Gastrocnemius medialis (tissue), 4 donors: Measurements from ENCODE around the gene THPO. TPM values are rescaled to one million over a fixed set of nuclear protein-coding genes. Genes with fewer than 3 reads are reported as not detected.

Experiments used
- ATAC-seq, 2 donors: fragments of 150-250 bp; one replicate each; pipeline ENCODE4 v1.9.1; 2016
- DNase-seq, 2 donors: peaks; one replicate each; pipeline ENCODE4 v3.0.0-alpha.2; 2019
- H3K27ac ChIP-seq, 4 donors: fragments of 200-600 bp; sonication (generic); 1 replicate in 1 of 4; 2 replicates in 3 of 4; pipeline ENCODE4 v1.5.1; 2016 to 2018; ENCODE audit warnings: mild to moderate bottlenecking in 2 of 4, moderate library complexity in 1 of 4
- H3K27me3 ChIP-seq, 3 donors: fragments of 200-600 bp; sonication (generic) in 2 of 3; 1 replicate in 1 of 3; 2 replicates in 2 of 3; pipeline versions ENCODE4 v1.5.1 to v1.6.0; 2016 to 2019; ENCODE audit warnings: mild to moderate bottlenecking in 1 of 3, moderate library complexity in 1 of 3
- H3K36me3 ChIP-seq, 2 donors: fragments of 200-600 bp; sonication (generic) in 1 of 2; one replicate each; pipeline ENCODE4 v1.5.1; 2017 to 2018
- H3K4me1 ChIP-seq, 2 donors: fragments of 200-600 bp; sonication (generic) in 1 of 2; one replicate each; pipeline ENCODE4 v1.5.1; 2016 to 2017; ENCODE audit warnings: mild to moderate bottlenecking in 2 of 2
- H3K4me3 ChIP-seq, 4 donors: fragments of 200-600 bp; sonication (generic) in 3 of 4; 1 replicate in 1 of 4; 2 replicates in 3 of 4; pipeline ENCODE4 v1.5.1; 2016 to 2019; ENCODE audit warnings: mild to moderate bottlenecking in 2 of 4
- H3K9me3 ChIP-seq, 3 donors: fragments of 200-600 bp; sonication (generic) in 2 of 3; 1 replicate in 1 of 3; 2 replicates in 2 of 3; pipeline ENCODE4 v1.5.1; 2016 to 2019
- POLR2A ChIP-seq, 2 donors: fragments of 450-650 bp; IDR thresholded peaks; one replicate each; pipeline ENCODE4 v1.6.1; 2017; ENCODE audit warnings: antibody characterized with exemption in 2 of 2, mild to moderate bottlenecking in 2 of 2, moderate library complexity in 2 of 2
- in situ Hi-C, 4 donors: fragments of 200-750 bp; cut with MboI; loops; one replicate each; pipeline versions ENCODE4 v1.15.0 to v1.8.0; 2017; ENCODE audit warnings: low sequenced_read_pairs in 4 of 4
- intact Hi-C: fragments of 100-400 bp; cut with DNase I; formaldehyde crosslinking; loops from one replicate; pipeline ENCODE4 v1.15.1; 2023; ENCODE audit warnings: low total_unique reads
- total RNA-seq, 4 donors: library from RNA; depleted of rRNA; stranded (reverse); fragments of >200 nt; gene quantifications; one replicate each; pipeline versions ENCODE4 v1.1.0 to v1.2.3, GENCODE V29; 2016
- TF ChIP-seq, protein P1 (sequence below), 5 experiments: fragments of 450-650 bp in 3 of 5; fragments of 200-600 bp in 2 of 5; sonication (generic) in 2 of 5; IDR thresholded peaks in 4 of 5; conservative IDR thresholded peaks in 1 of 5; 1 replicate in 4 of 5; 2 replicates in 1 of 5; pipeline ENCODE4 v1.5.1; 2016 to 2019; ENCODE audit warnings: antibody characterized with exemption in 5 of 5, mild to moderate bottlenecking in 3 of 5, moderate library complexity in 3 of 5

Gene THPO
- total RNA-seq, 4 donors from 2014 or later = 0.36 to 2.5 (median 0.69) TPM; not detected in 1

- ATAC-seq (no peak), DNase-seq (no peak)
- in situ Hi-C loops (loop anchor here in 3 of 4 donors (25.0 kb wide), 3 partner anchors 411 to 461 kb away; partner anchors contain the start of gene VPS8 (in 1 of the 3)), intact Hi-C loops (no loop called here)
- no peaks in the 10 kb centered on the region for H3K4me1 ChIP-seq
- TF ChIP-seq, protein P1, sequence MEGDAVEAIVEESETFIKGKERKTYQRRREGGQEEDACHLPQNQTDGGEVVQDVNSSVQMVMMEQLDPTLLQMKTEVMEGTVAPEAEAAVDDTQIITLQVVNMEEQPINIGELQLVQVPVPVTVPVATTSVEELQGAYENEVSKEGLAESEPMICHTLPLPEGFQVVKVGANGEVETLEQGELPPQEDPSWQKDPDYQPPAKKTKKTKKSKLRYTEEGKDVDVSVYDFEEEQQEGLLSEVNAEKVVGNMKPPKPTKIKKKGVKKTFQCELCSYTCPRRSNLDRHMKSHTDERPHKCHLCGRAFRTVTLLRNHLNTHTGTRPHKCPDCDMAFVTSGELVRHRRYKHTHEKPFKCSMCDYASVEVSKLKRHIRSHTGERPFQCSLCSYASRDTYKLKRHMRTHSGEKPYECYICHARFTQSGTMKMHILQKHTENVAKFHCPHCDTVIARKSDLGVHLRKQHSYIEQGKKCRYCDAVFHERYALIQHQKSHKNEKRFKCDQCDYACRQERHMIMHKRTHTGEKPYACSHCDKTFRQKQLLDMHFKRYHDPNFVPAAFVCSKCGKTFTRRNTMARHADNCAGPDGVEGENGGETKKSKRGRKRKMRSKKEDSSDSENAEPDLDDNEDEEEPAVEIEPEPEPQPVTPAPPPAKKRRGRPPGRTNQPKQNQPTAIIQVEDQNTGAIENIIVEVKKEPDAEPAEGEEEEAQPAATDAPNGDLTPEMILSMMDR (IDR thresholded peaks at IDR 0.05 in 4 of 5, conservative IDR thresholded peaks at IDR 0.05 in 1 of 5) = no peak
- no peak for TF ChIP-seq POLR2A (IDR thresholded peaks at IDR 0.05)
- no peak overlapping the region for H3K27ac ChIP-seq
- no peak overlapping the region for H3K4me3 ChIP-seq
- no peaks in the 10 kb centered on the region for H3K9me3 ChIP-seq
- no peaks in the 10 kb centered on the region for H3K27me3 ChIP-seq
- no peaks in the 10 kb centered on the region for H3K36me3 ChIP-seq
These were observed 26.4 kb downstream of the THPO start for GRCh38 chr3:184351511-184352148.

GRCh38 chr3:184350618-184351017 lies 27.4 kb downstream of the THPO start:
- ATAC-seq (no peak), DNase-seq (no peak)
- TF ChIP-seq, protein P1 (IDR thresholded peaks at IDR 0.05 in 4 of 5, conservative IDR thresholded peaks at IDR 0.05 in 1 of 5) = no peak
- no peak for TF ChIP-seq POLR2A (IDR thresholded peaks at IDR 0.05)
- no peak overlapping the region for H3K4me3 ChIP-seq
- no peak overlapping the region for H3K27ac ChIP-seq
- in situ Hi-C loops = loop anchor here in 3 of 4 donors (25.0 kb wide), 3 partner anchors 412 to 462 kb away; partner anchors contain the start of gene VPS8 (in 1 of the 3)
- no peaks in the 10 kb centered on the region for H3K27me3 ChIP-seq
- peaks cover 3% of the 10 kb centered on the region in 2 donors for H3K4me1 ChIP-seq
- intact Hi-C loops = no loop called here
- no peaks in the 10 kb centered on the region for H3K36me3 ChIP-seq
- H3K9me3 ChIP-seq = no peaks in the 10 kb centered on the region

DNA sequence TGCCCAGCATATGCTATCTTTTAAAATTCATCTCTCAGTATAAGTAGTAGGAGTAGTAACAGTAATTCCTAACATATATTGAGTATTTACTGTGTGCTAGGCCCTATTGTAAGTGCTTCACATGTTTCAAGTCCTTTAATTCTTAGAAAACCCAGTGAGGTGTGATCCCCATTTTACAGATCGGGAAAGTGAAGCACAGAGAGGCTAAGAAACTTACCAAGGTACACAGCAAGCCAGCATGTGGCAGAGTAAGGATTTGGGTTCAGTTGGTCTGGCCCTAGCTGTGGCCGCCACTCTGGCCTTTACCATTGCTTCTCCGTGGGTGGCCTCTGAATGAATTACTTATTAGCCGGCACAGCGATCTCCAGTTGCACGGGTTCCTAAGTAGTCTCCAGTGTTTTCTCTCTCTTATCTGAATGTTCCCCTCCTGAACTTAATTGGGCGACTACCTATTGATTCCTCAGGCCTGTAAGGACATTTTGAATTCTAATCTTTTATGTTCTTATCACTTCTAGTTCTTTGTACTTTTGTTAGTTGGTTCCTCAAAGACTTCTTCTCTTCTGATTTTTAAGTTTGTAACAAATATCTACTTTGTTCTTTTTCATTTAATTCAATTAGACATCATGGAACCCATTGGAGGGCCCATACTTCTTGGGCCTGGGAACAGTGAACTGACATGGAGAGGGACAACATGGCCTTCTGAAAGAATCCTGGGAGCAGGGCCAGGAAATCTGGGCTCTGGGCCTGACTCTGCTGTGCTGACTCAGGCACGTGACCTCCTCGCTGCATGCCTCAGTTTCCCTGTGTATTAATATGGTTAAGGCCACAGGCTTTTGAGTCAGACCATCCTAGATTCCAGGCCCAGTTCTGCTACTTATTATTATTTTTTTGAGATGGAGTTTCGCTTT lies 28.2 kb downstream of the THPO start:
- no peak overlapping the region for H3K27ac ChIP-seq
- peaks cover 7% of the 10 kb centered on the region in 2 donors for H3K4me1 ChIP-seq
- no peaks in the 10 kb centered on the region for H3K27me3 ChIP-seq
- H3K4me3 ChIP-seq = no peak overlapping the region
- in situ Hi-C loops (loop anchor here in 3 of 4 donors (25.0 kb wide), 3 partner anchors 412 to 462 kb away; partner anchors contain the start of gene VPS8 (in 1 of the 3)), intact Hi-C loops (no loop called here)
- H3K9me3 ChIP-seq = no peaks in the 10 kb centered on the region
- no peak for DNase-seq
- TF ChIP-seq, protein P1 (IDR thresholded peaks at IDR 0.05 in 4 of 5, conservative IDR thresholded peaks at IDR 0.05 in 1 of 5) = no peak
- no peak for TF ChIP-seq POLR2A (IDR thresholded peaks at IDR 0.05)
- ATAC-seq = no peak
- peaks cover 0 to 5% of the 10 kb centered on the region in 2 donors for H3K36me3 ChIP-seq

DNA sequence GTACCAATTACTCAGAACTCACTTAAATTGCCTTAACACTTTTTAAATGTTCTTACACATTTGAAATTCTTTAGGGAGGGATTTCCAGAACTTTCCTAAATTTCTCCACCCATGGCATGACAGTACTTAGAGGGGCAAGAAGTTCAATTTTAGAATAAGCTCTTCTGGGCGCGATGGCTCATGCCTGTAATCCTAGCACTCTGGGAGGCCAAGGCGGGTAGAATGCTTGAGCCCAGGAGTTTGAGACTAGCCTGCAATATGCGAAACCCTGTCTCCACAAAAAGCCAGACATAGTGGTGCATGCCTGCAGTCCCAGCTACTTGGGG lies 30.0 kb downstream of the THPO start:
- ATAC-seq (no peak), DNase-seq (no peak)
- Histone ChIP-seq H3K4me3 (no peak overlapping the region), H3K9me3 (no peaks in the 10 kb centered on the region), H3K27ac (no peak overlapping the region), H3K4me1 (peaks cover 7 to 14% of the 10 kb centered on the region in 2 donors), H3K27me3 (no peaks in the 10 kb centered on the region), H3K36me3 (peaks cover 0 to 19% of the 10 kb centered on the region in 2 donors)
- intact Hi-C loops = no loop called here
- in situ Hi-C loops = no loop called here
- TF ChIP-seq, protein P1 (IDR thresholded peaks at IDR 0.05 in 4 of 5, conservative IDR thresholded peaks at IDR 0.05 in 1 of 5) = no peak
- no peak for TF ChIP-seq POLR2A (IDR thresholded peaks at IDR 0.05)
